Activated CD4-positive, alpha-beta T cell treated with anti-CD3 and anti-CD28 coated beads, Interleukin-2, amount 50 U/mL, for 1 hour (primary cell): ENCODE data around the gene BPIFA1.

ENCODE experiments used
- DNase-seq: peaks from one replicate; pipeline ENCODE4 v3.0.0-alpha.2; 2020

BPIFA1 gene

DNA sequence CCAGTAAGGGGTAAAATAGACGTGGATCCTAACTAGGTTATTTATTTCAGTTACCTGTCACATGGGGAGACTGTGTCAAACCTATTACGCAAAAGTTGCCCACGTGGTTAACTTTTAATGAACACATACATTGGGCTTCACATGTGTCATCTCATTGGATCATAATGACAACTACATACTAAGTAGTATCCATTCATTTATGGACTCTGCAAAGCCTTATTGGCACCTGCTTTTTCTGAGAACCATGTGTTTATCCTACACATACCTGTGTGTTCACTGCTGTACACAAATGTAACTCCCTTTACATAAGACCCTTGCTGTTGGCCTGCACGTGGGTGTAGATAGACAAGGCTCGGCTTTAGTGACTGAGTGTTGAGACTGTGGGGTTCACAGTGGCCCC, 5.1 kb downstream of the BPIFA1 start:
- DNase-seq, result no peak

DNA sequence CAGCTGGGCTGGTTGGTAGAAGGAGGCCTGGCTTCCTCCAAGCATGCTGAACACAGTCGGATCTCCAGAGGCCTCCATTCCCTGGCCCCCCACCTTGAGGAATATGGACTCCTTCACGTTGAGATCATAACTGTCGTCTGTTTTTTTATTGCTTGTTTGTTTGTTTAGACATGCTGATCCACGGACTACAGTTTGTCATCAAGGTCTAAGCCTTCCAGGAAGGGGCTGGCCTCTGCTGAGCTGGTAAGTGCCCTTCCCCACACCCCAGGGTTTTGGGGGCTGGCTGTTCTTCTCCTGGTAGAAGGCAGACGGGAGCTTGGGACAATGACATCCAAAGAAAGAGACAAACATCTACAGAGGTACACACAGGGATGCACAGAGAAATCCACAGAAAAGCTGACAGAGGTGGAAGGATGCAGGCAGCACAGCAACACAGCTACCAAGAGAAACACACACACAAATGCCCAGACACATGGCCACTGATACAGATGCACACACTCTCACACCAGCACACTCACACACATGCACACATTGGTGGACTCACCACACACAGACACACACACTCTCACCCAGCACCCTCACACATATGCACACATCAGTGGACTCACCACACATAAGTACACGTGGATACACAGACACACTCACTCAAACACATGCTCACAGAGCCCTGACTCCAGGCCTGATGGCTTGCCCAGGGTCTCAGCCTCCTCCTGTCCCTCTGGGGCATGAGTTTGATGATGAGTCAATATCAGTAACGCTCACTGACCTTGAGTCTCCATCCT, 6.7 kb downstream of the BPIFA1 start:
- DNase-seq, result no peak

DNA sequence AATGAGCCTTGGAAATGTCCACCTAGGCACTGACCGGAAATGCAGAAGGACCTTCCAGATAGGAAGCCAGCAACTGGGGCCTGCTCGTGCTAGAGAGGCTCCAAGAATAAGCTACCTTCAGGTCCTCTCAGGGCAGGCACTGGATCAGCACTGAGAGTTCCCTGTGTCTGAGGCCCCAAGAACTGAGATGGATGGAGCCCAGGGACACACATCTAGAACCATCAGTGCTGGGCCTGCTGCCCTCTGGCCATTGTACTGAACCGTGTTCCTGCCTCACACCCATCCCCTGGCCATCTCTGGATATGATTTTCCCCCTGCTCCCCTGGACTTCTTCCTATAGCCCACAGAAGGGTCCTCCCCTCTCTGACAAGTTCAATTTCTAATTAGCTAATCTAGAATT, 10.3 kb downstream of the BPIFA1 start:
- DNase-seq, result no peak

DNA sequence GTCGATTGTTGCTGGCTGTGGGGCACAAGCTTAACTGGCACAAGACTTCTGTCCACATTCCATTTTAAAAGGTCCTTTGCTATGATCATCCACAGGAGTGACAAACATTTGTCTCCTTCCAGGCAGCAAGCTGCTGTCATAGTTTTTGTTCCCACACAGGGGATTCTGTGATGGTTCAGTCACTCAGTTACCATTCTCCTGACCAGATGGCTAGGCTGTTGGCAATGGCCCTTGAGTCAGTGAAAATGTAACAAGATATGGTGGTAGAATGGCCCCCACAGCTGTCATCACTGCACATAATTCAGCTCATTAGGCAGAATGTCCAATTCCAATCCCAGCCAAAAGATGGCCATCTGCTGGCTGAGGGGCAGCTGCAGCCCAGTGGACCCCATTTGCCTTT, 13.7 kb downstream of the BPIFA1 start:
- DNase-seq, result no peak

DNA sequence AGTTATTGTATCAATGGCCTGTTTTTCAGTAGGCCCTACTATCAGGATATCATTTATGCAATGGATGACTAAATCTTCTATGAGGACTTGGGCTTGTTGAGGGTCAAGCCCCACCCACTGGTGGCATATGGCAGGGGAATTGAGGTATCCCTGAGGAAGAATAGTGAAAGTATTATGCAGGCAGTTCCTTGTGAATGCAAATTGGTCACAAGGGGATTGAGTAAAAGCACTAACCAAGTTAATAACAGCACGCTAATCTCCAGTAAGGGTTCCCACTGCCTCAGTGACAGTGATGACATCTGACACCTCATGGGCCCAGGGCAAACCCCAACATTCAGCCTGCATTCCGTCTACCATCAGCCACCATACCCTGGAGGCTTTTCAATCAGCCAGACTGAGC, 14.9 kb downstream of the BPIFA1 start:
- DNase-seq, result no peak

DNA sequence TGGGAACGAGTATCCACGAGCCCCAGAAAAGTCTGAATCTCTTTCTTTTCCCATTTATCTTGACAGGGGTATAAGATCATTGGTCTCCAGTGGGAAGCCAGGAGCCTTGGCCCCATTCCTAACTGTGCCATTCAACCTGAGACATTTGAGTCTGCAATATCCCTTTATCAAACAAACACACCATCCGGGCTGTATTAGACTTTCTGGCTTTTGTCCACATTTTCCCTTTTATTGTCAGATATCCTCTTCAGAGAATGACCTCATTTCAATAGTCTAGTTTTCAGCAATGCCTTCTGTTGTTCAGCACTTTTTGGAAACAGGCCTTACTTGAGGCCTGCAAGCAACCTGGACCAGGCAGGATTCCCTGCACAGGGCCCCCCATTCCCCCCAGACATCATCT, 15.7 kb downstream of the BPIFA1 start:
- DNase-seq, result no peak

DNA sequence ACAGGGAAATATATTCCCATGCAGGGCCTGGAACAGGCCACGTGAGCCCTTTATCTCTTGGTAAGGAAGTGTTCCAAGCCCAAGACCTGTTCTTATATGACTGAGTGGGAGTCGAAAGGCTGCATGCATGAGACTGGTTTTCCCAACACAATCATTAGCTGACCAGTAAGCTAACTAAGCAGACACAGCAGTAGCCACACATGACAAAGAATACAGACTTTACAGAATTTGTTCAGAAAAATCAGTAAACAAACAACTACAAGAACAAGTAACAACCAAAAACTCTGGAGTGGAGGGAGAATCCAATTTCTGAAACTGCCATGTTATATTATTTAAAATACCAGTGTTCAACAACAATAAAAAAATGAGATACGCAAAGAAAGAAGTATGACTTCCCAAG, 16.7 kb downstream of the BPIFA1 start:
- no peak for DNase-seq

DNA sequence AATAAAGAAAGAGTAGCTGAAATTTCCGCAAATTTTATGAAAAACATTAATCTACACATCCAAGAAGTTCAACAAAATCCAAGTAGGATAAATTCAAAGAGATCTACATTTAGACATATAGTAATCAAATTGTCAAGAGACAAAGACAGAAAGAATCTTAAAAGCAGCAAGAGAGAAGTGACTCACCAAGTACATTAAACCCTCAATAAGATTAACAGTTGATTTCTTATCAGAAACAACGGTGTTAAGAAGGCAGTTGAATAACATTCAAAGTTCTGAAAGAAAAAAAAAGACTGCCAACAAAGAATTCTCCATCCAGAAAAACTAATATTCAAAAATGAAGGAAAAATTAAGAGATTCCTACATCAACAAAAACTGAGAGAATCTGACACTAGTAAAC, 19.2 kb downstream of the BPIFA1 start:
- no peak for DNase-seq

DNA sequence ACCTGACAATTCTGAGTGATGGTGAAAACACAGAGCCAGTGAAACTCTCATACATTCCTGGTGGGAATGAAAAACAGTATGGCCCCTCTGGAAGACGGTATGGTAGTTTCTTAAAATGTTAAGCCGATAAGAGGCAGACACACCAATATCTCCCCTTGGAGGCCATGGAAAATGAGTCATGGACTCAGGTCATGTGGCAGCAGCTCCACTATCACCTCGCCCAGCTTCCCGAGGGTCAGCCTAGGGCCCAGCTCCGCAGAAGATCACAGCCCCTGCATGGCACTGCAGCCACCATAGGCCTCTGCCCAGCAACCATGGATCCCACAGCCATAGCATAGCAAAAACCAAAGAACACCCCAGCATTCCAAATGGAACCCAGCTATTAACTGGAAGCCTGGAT, 21.4 kb downstream of the BPIFA1 start:
- DNase-seq, result no peak

DNA sequence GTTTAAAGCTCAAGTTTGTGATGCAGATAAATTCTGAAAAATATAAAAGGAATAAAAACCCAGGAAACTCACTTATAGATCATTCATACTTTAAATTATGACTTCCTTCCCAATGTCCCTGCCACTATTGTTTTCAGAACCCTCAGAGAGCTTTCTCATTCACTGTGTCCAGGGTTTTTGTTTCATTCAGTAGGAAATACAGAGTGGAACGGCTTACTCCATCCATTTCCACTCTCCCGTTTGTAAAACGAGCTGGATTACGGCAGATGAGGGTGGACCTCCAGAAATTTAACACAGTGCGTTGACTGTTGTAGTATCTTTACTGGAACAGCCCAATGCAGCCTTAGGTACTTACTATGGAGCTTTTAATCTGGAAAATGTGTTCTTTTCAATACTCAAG, 23.6 kb downstream of the BPIFA1 start:
- DNase-seq, result no peak

DNA sequence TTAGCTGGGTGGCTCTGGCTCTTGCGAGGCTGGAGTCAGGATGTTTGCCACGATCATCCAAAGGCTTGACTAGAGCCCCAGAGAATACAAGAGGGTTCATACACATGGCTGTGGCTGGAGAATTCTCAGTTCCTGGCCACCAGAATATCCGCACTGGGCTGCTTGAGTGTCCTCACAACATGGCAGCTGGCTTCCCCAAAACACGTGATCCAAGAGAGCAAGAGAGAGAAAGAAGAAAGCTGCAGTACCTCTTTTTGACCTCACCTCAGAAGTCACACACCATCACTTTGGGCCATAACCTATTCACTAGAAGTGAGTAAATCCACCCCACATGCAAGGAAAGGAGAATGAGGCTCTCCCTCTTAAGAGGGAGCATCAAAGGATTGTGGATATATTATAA, 25.7 kb downstream of the BPIFA1 start:
- DNase-seq, result no peak

DNA sequence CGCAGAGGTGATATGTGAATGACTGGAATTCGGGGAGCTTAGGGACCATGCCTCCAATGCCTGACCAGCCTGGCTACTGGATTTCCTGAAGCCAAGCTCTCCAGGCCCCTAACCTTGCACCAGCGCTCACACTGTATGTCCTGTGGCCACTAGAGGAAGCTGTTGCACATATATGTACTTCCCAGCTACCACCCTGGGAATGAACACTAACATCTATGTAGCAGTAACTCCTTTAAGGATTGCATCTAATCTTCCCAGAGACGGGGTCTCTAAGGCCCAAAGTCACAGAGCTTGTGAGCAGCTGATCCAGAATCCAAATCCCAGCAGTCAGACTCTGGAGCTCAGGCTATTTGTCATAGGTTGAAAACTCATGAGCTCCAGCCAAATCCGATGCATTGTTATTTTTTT, 26.9 kb downstream of the BPIFA1 start:
- no peak for DNase-seq

DNA sequence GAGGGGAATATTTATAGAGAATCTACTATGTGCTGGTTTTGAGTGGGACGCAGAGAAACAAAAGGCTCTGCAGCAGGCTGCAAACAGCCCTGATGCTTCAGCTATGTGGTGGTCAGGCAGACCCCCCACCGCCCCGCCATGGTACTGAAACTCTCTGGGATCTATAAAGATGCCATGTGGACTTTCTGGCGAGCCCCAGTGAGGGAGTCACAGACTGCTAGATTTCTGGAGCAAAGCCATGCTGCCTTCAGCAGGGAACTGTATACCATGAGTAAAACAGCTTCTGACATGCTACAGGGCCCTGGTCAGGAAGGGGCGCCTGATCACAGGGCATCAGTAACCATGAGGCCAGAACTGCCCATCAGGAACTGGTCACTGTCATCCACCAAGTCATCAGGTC, 28.0 kb downstream of the BPIFA1 start:
- no peak for DNase-seq

DNA sequence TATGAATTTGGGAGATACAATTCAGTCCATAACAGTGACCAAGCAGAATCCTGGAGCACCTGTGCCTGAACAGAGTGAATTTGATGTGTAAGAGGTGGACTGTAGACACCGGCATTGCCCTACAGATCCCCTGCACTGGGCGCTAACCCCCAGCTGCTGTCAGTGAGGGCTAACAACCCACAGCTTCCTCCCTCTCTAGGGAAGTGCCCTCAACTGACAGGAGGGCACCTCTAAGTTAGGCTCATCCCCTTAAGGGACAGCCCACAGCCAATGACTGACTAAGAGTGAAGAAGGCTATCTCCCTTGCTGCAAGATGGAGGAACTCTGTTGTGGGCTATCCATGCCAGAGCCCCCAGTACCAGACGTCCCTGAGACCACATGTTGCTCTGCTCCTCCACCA, 31.9 kb downstream of the BPIFA1 start:
- DNase-seq, result no peak

DNA sequence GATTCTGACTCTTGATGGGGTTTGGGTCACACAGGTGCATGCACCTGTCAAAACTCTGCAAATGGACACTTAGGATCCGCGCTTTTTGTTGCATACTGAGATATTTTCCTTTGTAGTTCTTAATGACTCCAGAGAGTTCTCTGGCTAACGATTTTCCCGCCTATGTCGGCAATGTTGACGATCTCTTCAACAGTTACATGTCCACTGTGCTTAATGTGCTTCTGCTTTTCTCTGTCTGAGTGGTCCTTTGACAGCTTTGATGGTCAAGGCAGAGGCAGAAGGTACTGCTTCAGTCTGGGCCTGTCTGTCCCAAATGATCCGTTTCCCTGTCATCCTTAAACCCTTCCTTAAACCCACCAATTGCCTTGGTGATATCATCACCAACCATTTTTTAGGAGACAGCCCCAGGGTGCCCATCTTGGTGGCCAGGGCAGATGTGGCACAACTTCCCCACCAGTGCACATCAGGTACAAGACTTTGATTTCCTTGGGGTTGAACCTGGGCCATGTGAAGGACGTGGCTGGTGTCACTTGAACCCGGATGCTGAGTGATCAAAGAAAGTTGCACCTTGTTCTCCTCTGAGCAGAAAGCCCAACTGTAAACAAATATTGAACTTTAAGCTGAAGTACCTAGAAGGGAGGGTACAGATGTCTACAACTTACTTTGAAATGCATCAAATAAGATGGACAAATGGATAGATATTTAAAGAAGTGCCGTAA, 36.5 kb downstream of the BPIFA1 start:
- no peak for DNase-seq

DNA sequence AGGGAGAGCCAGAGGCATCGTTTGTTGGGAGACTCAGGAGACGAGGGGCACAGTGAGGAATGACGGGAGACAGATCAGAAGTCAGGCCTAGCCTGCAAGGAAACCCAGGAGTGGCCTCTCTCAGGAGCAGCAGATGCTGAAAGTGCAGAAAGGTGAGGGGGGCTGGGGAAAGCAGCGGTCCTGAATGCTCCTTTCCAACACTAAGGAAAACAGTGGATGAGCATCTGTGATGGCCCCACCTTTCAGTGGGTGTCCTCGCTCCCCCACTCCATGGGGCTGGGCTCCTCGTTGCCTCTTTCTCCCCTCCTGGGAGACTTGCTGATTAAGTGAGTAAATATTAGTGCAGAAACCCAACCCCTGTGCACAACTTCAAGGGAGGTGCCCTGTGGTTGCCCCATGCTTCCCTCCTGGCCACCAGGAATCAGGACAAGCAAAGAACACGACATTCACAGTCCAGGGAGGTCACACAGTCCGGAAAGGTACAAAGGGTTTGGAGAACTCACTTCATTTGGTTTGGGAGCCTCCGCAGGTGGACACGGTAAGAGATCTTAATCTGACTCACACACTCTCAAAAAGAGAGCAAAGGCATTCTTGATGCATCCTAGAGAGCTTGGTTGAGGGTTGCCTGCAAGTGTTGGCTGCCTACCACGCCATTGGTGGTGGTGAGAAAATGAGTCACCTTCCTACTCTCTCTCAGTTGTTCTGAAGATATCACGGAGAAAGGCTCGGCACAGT, 37.5 kb downstream of the BPIFA1 start:
- DNase-seq, result no peak

DNA sequence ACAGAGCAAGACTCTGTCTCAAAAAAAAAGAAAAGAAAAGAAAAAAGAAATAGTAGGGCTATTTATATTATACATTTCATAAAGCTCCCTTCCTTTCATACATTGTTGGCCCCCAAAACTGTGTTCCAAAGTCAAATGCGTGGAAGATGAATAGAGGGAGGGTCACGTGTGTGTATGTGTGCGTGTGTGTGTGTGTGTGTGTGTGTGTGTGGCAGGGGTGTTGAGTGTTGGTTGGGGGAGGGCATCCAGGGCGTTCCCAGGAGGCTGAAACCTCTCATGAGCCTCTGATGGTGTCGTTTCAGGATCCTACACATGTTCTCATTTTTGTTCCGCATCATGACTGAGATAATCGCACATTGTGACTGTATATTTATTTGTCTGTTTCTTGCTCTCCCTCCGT, 39.4 kb downstream of the BPIFA1 start:
- DNase-seq, result no peak

DNA sequence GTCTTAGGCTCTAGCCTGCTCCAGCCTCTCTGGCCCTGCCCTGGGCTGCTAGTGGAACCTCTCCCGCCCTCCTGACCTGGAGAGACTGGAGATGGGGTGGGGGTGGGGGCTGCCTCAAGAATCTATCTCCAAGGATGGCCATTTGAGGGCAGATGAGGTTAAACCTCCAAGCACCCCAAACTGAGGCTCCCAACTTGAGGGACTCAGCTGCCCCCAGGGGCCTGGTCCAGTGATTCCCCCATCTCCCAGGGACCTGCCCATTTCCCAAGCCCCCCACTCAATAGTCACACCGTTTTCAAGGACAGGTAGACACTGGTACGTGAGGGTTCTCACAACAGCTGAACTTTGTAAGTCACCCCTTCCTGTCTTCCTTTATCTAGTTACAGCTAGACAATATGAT, 40.1 kb downstream of the BPIFA1 start:
- no peak for DNase-seq

DNA sequence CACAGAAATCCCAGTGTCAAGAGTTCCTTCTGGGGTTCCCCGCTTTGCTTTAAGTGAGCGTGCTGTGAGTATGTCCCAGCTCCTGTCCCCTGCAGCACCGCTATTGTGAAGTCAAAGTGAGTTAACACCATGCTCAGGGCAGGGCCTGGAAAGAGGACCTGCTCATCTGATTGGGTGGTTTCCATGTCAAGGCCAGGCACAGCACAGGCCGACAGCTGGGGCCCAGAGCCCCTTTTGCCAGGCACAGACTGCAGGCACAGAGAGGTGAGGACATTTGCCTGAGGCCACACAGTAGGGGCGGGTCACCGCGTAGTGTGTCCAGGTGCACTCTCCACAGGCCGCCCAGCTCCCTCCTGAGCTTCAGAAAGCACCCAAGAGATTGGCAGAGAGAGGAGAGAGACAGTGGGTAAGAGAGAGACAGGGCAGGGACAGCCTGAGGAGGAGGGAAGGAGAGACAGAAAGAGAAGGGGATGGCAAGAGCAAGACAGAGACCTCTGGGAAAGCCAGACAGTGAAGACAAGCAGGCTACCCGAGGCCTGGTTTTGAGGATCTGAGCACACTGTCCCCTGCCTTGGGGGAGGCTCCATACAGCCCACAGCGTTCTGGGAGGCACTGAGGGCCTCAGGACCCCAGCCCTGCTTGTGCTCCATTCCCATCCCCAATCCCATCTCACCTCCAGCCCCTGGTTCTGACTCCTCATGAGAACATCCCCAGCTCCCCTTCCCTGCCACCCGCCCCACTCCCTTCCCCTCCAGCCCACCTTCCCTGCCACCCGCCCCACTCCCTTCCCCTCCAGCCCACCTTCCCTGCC, 40.7 kb downstream of the BPIFA1 start:
- no peak for DNase-seq

DNA sequence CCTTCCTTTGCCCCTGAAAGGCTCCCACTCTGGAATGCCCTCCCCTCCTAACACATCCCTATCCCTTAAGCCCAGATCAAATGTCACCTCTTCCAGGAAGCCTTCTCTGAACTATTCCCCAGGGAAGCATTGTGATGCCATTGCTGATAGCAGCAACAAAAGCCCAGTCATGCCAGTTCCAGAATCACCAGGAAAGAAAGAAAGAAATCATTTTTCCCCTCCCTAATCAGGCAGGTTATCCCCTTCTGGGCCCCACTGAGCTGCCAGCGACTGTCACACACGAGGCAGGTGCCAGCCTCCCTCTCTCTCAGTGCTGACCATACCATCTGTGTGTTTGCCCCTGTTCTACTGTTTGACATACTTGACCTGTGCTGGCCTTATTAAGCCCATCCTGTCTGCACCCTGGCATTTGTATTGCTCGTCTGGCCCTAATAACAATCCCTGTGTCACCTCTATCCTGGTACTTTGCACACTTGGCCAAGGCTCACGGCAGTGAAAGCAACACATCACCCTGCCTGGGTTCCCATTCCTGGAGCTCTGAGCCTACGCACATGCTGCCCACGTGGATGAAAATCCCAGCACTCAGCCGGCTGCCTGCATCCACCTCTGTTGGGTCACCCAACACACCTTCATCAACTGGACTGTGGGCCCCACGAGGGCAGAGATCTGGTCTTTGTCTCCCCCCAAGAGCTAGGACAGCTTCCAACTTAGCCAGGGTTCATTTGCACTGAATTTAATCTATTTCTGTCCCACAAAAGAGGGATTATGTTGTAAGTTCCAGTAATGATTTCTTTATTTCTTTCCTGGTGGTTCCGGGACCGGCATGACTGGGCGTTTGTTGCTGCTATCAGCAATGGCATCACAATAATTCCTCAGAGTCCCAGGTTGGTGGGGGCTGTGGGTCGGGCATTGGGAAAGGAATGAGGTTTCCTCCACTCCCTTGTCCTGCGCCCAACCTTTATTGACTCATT, 42.0 kb downstream of the BPIFA1 start:
- no peak for DNase-seq

DNA sequence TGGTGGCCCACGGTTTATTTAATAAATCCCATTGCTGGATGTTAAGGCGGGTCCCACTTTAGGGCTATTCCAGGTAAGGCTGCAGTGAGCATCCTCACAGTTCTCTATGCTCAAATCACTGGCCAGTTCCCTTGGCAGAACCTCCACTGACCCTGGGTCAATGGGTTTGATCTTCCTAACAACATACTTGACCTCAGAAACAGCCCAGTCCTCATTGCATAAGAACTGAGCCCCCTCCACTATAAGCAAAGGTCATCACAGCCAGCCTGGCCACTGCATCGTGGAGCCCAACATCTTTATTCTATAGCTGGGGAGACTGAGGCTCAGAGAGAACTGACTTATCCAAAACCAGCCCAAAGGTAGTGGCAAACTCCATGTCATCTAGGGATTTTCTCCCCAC, 42.9 kb downstream of the BPIFA1 start:
- DNase-seq, result no peak
